NT2/D1 (cell line): ENCODE measurements around the gene MYO1A.

ENCODE experiments used
- SUZ12 ChIP-seq: IDR thresholded peaks from 2 replicates; pipeline ENCODE4 v1.6.1; 2011; ENCODE audit not compliant: insufficient read length, insufficient read depth; ENCODE audit errors: extremely low read depth
- YY1 ChIP-seq: IDR thresholded peaks from 2 replicates; pipeline ENCODE4 v1.6.1; 2011; ENCODE audit not compliant: insufficient read length, insufficient read depth
- ZNF274 ChIP-seq: IDR thresholded peaks from 2 replicates; pipeline ENCODE4 v1.6.1; 2011; ENCODE audit warnings: mild to moderate bottlenecking, low read depth, low read length

DNA sequence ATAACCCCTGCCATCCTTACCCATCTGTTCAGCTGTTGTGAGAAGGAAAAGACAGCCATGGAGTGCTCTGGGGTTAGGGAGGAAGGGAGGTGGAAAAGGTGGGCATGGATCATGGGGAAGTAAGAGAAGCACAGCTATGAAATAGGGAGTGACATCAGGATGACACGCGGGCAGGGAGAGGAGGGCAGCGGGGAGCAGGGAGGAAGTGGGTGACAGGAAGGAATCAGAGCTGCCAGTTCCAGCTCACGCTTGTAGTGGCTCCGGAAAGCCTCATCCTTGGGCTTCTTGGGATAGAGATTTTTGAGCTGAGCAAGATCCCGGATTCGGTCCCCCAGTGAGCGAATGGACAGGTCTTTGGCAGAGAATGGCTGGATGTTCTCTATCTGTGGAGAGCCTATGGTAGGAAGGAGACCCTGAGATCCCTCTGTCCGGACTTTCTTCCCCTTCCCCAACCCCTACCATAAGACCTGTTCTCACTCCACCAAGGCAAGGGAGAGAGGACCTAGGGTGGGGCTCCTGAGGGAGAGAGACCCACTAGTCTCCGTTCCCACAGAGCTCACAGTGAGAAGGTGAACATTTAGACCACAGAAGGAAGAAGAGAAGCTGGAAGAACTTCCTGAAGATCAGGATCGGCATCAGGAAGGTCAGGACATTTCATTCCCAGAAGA is 49.3 kb upstream of the MYO1A start:
- no peak for TF ChIP-seq YY1
- no peak for TF ChIP-seq SUZ12
- TF ChIP-seq ZNF274: no peak
